Activated naive CD8-positive, alpha-beta T cell treated with anti-CD3 and anti-CD28 coated beads, Interleukin-2, amount 50 U/mL, for 24 hours (primary cell): ENCODE measurements around the gene MOSPD2.

ENCODE experiments used
- ATAC-seq: fragments of 150-1000 bp; cut with Tn5 transposase; one replicate; pipeline ENCODE4 v1.10.0; 2021
- DNase-seq: peaks from one replicate; pipeline ENCODE4 v3.0.0; 2021
- H3K27ac Mint-ChIP-seq: one replicate; pipeline ENCODE4 v1.8.0; 2021; ENCODE audit warnings: mild to moderate bottlenecking, mixed read lengths
- H3K27me3 Mint-ChIP-seq: one replicate; pipeline ENCODE4 v1.8.0; 2021; ENCODE audit warnings: mixed read lengths
- H3K36me3 Mint-ChIP-seq: one replicate; pipeline ENCODE4 v1.8.0; 2021; ENCODE audit warnings: low read depth, mixed read lengths
- H3K4me1 Mint-ChIP-seq: one replicate; pipeline ENCODE4 v1.8.0; 2021; ENCODE audit warnings: mixed read lengths
- H3K4me3 Mint-ChIP-seq: one replicate; pipeline ENCODE4 v1.8.0; 2021; ENCODE audit warnings: mild to moderate bottlenecking, moderate library complexity, mixed read lengths
- H3K9me3 Mint-ChIP-seq: one replicate; pipeline ENCODE4 v1.8.0; 2021; ENCODE audit warnings: mixed read lengths

Gene MOSPD2

GRCh38 chrX:14872851-14873675, at the start of gene MOSPD2, which contains the start of gene FANCB:
Gene MOSPD2, plus strand, starts transcription at chrX:14873421. Its CDS starts 108 bp downstream, at chrX:14873529.
Gene FANCB, minus strand, starts transcription at chrX:14873069. Its CDS starts 7,559 bp downstream, at chrX:14865510.
- Mint-ChIP-seq H3K4me1 (peaks cover 23% of the 10 kb centered on the region), H3K9me3 (no peaks in the 10 kb centered on the region), H3K27ac (peak within 1 kb of the TSS; percentile 70), H3K36me3 (peaks cover 18% of the 10 kb centered on the region), H3K4me3 (peak within 1 kb of the TSS; percentile 80), H3K27me3 (no peaks in the 10 kb centered on the region)
- peak; percentile 97 for ATAC-seq
- DNase-seq, result peak; percentile 89

- ATAC-seq, result no peak
- H3K4me1 Mint-ChIP-seq, result no peaks in the 10 kb centered on the region
- H3K9me3 Mint-ChIP-seq, result peaks cover 8% of the 10 kb centered on the region
- H3K36me3 Mint-ChIP-seq, result no peaks in the 10 kb centered on the region
- H3K4me3 Mint-ChIP-seq, result no peak overlapping the region
- peaks cover 2% of the 10 kb centered on the region for H3K27me3 Mint-ChIP-seq
- H3K27ac Mint-ChIP-seq, result no peak overlapping the region
- no peak for DNase-seq
Observed at GRCh38 chrX:14825851-14826250, 47.4 kb upstream of the MOSPD2 start.

- peaks cover 8% of the 10 kb centered on the region for H3K9me3 Mint-ChIP-seq
- peaks cover 2% of the 10 kb centered on the region for H3K36me3 Mint-ChIP-seq
- ATAC-seq (no peak), DNase-seq (no peak)
- peaks cover 2% of the 10 kb centered on the region for H3K27me3 Mint-ChIP-seq
- no peaks in the 10 kb centered on the region for H3K4me1 Mint-ChIP-seq
- no peak overlapping the region for H3K4me3 Mint-ChIP-seq
- no peak overlapping the region for H3K27ac Mint-ChIP-seq
Observed at GRCh38 chrX:14826319-14826718, 46.9 kb upstream of the MOSPD2 start.

GRCh38 chrX:14829643-14830042, 43.6 kb upstream of the MOSPD2 start:
- Mint-ChIP-seq H3K9me3 (peaks cover 8% of the 10 kb centered on the region), H3K4me3 (no peak overlapping the region), H3K36me3 (peaks cover 10% of the 10 kb centered on the region), H3K4me1 (peaks cover 2% of the 10 kb centered on the region), H3K27me3 (peaks cover 2% of the 10 kb centered on the region), H3K27ac (no peak overlapping the region)
- DNase-seq, result no peak
- no peak for ATAC-seq

GRCh38 chrX:14832151-14832550, 41.1 kb upstream of the MOSPD2 start:
- Mint-ChIP-seq H3K27ac (no peak overlapping the region), H3K9me3 (peaks cover 8% of the 10 kb centered on the region), H3K4me1 (peaks cover 2% of the 10 kb centered on the region), H3K4me3 (no peak overlapping the region), H3K36me3 (peaks cover 26% of the 10 kb centered on the region), H3K27me3 (no peaks in the 10 kb centered on the region)
- ATAC-seq (no peak), DNase-seq (no peak)

DNA sequence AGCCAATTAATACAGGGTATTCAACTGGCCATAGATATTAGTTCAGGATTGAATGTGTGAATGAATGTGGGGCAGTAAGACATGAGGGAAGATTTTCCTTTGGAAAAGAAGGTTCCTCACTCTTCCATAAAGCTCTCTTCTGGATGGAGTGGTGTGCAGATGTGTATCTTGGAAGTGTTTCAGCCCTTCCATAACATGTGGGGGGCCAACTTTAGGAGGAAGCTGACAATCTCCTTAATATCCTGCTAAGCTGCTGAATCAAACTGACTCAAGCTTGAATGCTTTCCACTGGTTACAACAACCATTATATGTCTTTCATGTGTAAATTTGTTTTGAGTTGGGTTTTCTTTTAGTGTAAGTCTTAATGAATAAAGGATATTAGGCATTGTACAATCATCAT, 40.6 kb upstream of the MOSPD2 start:
- Mint-ChIP-seq H3K27ac (no peak overlapping the region), H3K36me3 (peaks cover 27% of the 10 kb centered on the region), H3K4me1 (peaks cover 2% of the 10 kb centered on the region), H3K4me3 (no peak overlapping the region), H3K27me3 (no peaks in the 10 kb centered on the region), H3K9me3 (peaks cover 8% of the 10 kb centered on the region)
- ATAC-seq (no peak), DNase-seq (no peak)

DNA sequence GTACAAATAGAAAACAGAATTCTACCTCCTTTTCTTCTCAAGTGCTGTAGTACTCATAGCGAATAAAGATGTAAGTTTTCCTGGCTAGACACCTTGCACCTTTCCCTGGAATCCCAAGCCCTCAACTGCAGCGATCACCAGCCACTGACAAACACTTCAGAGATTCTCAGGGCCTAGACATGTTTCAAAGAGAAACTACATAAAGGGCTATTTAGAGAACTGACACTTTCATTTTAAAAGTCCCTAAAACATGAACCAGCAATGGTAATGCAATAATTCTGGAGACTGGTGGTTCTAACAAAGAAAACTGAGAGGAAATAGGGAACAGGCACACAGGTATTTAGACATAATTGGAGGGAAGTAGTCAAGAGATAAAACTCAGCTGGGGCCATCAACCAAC, 36.1 kb upstream of the MOSPD2 start:
- ATAC-seq (no peak), DNase-seq (no peak)
- Mint-ChIP-seq H3K36me3 (peaks cover 35% of the 10 kb centered on the region), H3K4me1 (no peaks in the 10 kb centered on the region), H3K27me3 (no peaks in the 10 kb centered on the region), H3K4me3 (no peak overlapping the region), H3K9me3 (no peaks in the 10 kb centered on the region), H3K27ac (no peak overlapping the region)

DNA sequence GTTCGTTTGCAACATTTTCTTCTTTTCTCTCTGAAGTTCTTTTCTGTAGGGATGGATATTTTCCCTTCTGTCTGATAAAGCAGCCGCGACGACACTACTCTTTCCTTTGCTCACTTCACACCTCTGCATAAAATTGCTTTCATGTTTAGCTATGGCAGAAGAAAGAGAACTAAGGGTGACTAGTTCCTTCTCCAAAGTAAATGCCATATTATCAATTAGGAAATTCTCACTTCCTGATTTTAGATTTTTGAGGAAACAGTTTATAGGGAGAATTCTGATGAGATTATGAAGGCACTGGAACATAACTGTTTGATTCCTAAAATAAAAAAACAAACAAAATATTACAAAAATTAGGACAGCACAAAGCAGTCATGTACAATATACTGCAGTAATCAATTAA, 29.6 kb upstream of the MOSPD2 start:
- ATAC-seq (no peak), DNase-seq (no peak)
- peaks cover 24% of the 10 kb centered on the region for H3K36me3 Mint-ChIP-seq
- H3K4me3 Mint-ChIP-seq, result no peak overlapping the region
- H3K27me3 Mint-ChIP-seq, result no peaks in the 10 kb centered on the region
- H3K27ac Mint-ChIP-seq, result no peak overlapping the region
- no peaks in the 10 kb centered on the region for H3K9me3 Mint-ChIP-seq
- H3K4me1 Mint-ChIP-seq, result no peaks in the 10 kb centered on the region

GRCh38 chrX:14851526-14851925, 21.7 kb upstream of the MOSPD2 start:
- Mint-ChIP-seq H3K9me3 (no peaks in the 10 kb centered on the region), H3K27me3 (no peaks in the 10 kb centered on the region), H3K4me3 (no peak overlapping the region), H3K4me1 (no peaks in the 10 kb centered on the region), H3K36me3 (peaks cover 15% of the 10 kb centered on the region), H3K27ac (no peak overlapping the region)
- no peak for DNase-seq
- no peak for ATAC-seq

DNA sequence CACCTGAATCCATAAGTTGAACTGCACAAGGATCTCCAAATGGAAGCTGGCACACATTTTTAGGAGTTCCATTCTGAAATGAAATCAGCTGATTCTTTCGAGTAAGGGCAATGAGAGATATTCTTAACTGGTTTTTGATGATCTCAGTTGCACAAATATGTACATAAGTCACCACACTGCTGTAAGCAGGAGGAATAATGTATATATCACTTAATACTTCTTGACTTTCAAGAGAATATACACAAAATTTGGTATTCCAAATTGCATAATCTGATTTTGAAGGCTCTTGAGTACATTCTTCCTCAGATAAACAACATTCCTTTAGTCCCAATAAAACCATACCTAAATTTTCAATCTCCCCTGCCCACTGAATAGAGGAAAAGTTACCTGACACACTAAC, 8.6 kb upstream of the MOSPD2 start:
- H3K27me3 Mint-ChIP-seq, result no peaks in the 10 kb centered on the region
- H3K9me3 Mint-ChIP-seq, result no peaks in the 10 kb centered on the region
- H3K4me3 Mint-ChIP-seq, result no peak overlapping the region
- no peak overlapping the region for H3K27ac Mint-ChIP-seq
- H3K4me1 Mint-ChIP-seq, result peaks cover 4% of the 10 kb centered on the region
- H3K36me3 Mint-ChIP-seq, result peaks cover 35% of the 10 kb centered on the region
- ATAC-seq, result no peak
- no peak for DNase-seq

GRCh38 chrX:14865201-14865600, 8.0 kb upstream of the MOSPD2 start:
- H3K27me3 Mint-ChIP-seq, result no peaks in the 10 kb centered on the region
- H3K4me1 Mint-ChIP-seq, result peaks cover 4% of the 10 kb centered on the region
- H3K36me3 Mint-ChIP-seq, result peaks cover 35% of the 10 kb centered on the region
- no peaks in the 10 kb centered on the region for H3K9me3 Mint-ChIP-seq
- ATAC-seq (no peak), DNase-seq (no peak)
- no peak overlapping the region for H3K4me3 Mint-ChIP-seq
- no peak overlapping the region for H3K27ac Mint-ChIP-seq

DNA sequence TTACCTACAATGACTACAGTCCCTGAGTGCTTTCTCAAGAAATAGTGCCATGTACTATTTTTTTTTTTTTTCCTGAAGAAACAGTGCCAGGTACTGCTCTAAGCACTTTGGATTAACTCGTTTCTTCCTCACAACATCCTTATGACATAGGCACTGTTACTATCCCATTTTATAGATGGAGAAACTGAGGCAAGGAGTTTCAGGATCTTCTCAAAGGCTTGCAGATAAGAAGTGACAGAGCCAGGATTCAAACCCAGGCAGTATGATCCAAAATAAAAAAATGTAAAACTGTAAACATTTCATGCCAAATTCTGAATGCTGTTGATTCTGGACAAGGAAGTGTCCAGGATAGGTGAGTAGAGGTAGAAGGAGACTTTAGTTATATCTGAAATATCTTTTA, 1.5 kb upstream of the MOSPD2 start:
- no peak for ATAC-seq

DNA sequence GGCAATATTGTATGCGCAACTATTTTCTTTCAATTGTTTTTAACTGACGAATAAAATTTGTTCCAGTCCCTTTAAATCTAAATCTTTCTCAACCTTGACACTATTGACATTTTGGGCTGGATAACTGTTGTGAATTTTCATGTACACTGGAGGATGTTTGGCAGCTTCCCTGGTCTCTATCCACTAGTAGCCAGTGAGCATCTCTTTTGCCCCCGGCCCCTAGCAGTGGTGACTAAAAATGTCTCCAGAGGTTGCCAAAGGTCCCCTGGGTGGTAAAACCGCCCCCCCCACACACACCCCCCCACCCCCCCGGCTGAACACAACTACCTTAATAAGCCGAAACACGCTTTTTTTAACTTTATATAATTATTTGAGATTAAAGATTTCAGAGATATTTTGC, 866 bp upstream of the MOSPD2 start:
- ATAC-seq (no peak), DNase-seq (peak; percentile 9)
- peaks cover 23% of the 10 kb centered on the region for H3K4me1 Mint-ChIP-seq
- peaks cover 26% of the 10 kb centered on the region for H3K36me3 Mint-ChIP-seq
- H3K4me3 Mint-ChIP-seq, result peak overlapping the region; percentile 80
- H3K9me3 Mint-ChIP-seq, result no peaks in the 10 kb centered on the region
- H3K27me3 Mint-ChIP-seq, result no peaks in the 10 kb centered on the region
- H3K27ac Mint-ChIP-seq, result no peak overlapping the region

More for the DNA sequence above, 1.5 kb upstream of the MOSPD2 start:
- Mint-ChIP-seq H3K27ac (no peak overlapping the region), H3K9me3 (no peaks in the 10 kb centered on the region), H3K27me3 (no peaks in the 10 kb centered on the region), H3K4me1 (peaks cover 23% of the 10 kb centered on the region), H3K36me3 (peaks cover 27% of the 10 kb centered on the region), H3K4me3 (peak overlapping the region; percentile 80)
- DNase-seq, result no peak

GRCh38 chrX:14873676-14874049, 442 bp downstream of the MOSPD2 start:
- H3K9me3 Mint-ChIP-seq, result no peaks in the 10 kb centered on the region
- ATAC-seq (no peak), DNase-seq (no peak)
- peaks cover 24% of the 10 kb centered on the region for H3K4me1 Mint-ChIP-seq
- H3K36me3 Mint-ChIP-seq, result peaks cover 14% of the 10 kb centered on the region
- H3K4me3 Mint-ChIP-seq, result peak overlapping the region; percentile 80
- no peaks in the 10 kb centered on the region for H3K27me3 Mint-ChIP-seq
- peak overlapping the region; percentile 70 for H3K27ac Mint-ChIP-seq

- H3K9me3 Mint-ChIP-seq, result no peaks in the 10 kb centered on the region
- H3K4me3 Mint-ChIP-seq, result no peak overlapping the region
- H3K27ac Mint-ChIP-seq, result no peak overlapping the region
- H3K36me3 Mint-ChIP-seq, result peaks cover 9% of the 10 kb centered on the region
- peaks cover 28% of the 10 kb centered on the region for H3K4me1 Mint-ChIP-seq
- DNase-seq (no peak), ATAC-seq (no peak)
- no peaks in the 10 kb centered on the region for H3K27me3 Mint-ChIP-seq
Observed at GRCh38 chrX:14875624-14876023, 2.4 kb downstream of the MOSPD2 start.
